Endothelial cell of umbilical vein (primary cell): ENCODE results near the gene GALNT17.

Experiments
- JUN ChIP-seq: IDR thresholded peaks from 2 replicates; pipeline ENCODE4 v1.6.1; 2011; ENCODE audit warnings: borderline replicate concordance, low read depth; ENCODE audit not compliant: insufficient read length, insufficient read depth
- MAX ChIP-seq: IDR thresholded peaks from 2 replicates; pipeline ENCODE4 v1.6.1; 2011; ENCODE audit not compliant: insufficient read depth, insufficient read length
- POLR2A ChIP-seq: IDR thresholded peaks from 2 replicates; pipeline ENCODE4 v1.6.1; 2012; ENCODE audit warnings: low read depth, mild to moderate bottlenecking, control low read depth, low read length
- POLR2AphosphoS5 ChIP-seq: IDR thresholded peaks from 2 replicates; pipeline ENCODE4 v1.6.1; 2012; ENCODE audit warnings: low read depth, mild to moderate bottlenecking, control low read depth, low read length, moderate library complexity; ENCODE audit not compliant: insufficient read depth
- TF ChIP-seq, protein P1 (sequence below), 2 donors: IDR thresholded peaks; 1 replicate in 1 of 2; 2 replicates in 1 of 2; pipeline ENCODE4 v1.5.1; 2011; ENCODE audit warnings: low read length in 2 of 2, mild to moderate bottlenecking in 2 of 2, moderate library complexity in 2 of 2, control low read depth in 1 of 2, inconsistent platforms in 1 of 2, low read depth in 1 of 2; ENCODE audit not compliant: insufficient read depth in 1 of 2; ENCODE audit errors: extremely low read depth in 1 of 2

- TF ChIP-seq, protein P1, sequence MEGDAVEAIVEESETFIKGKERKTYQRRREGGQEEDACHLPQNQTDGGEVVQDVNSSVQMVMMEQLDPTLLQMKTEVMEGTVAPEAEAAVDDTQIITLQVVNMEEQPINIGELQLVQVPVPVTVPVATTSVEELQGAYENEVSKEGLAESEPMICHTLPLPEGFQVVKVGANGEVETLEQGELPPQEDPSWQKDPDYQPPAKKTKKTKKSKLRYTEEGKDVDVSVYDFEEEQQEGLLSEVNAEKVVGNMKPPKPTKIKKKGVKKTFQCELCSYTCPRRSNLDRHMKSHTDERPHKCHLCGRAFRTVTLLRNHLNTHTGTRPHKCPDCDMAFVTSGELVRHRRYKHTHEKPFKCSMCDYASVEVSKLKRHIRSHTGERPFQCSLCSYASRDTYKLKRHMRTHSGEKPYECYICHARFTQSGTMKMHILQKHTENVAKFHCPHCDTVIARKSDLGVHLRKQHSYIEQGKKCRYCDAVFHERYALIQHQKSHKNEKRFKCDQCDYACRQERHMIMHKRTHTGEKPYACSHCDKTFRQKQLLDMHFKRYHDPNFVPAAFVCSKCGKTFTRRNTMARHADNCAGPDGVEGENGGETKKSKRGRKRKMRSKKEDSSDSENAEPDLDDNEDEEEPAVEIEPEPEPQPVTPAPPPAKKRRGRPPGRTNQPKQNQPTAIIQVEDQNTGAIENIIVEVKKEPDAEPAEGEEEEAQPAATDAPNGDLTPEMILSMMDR (IDR thresholded peaks at IDR 0.05; ENCODE audit: extremely low read depth in 1 of 2, insufficient read depth in 1 of 2, low read depth in 1 of 2, low read length in 2 of 2) = no peak
- TF ChIP-seq POLR2A (no peak), MAX (no peak), JUN (no peak), POLR2AphosphoS5 (no peak)
These were observed 555.3 kb downstream of the GALNT17 start for GRCh38 chr7:71687286-71687685.
